Neural progenitor cell (in vitro differentiated cells): ENCODE data around the gene ETV6. TPM values are rescaled to one million over a fixed set of nuclear protein-coding genes. Genes with fewer than 3 reads are reported as not detected.

Experiments
- DNase-seq: peaks from one replicate; pipeline ENCODE4 v3.0.0-alpha.2; 2016; ENCODE audit warnings: low spot score
- H2AFZ ChIP-seq: fragments of 200-600 bp; sonication (generic); replicated peaks from 2 replicates; pipeline ENCODE4 v1.6.1; 2016; ENCODE audit warnings: antibody characterized with exemption
- H3F3A ChIP-seq: fragments of 200-600 bp; sonication (generic); 2 replicates; pipeline ENCODE4 v1.6.1; 2016; ENCODE audit warnings: antibody characterized with exemption, low read depth
- H3K27ac ChIP-seq: fragments of 200-600 bp; sonication (generic); 2 replicates; pipeline ENCODE4 v1.5.1; 2016; ENCODE audit warnings: mild to moderate bottlenecking
- H3K27me3 ChIP-seq: fragments of 200-600 bp; sonication (generic); 2 replicates; pipeline ENCODE4 v1.6.1; 2016; ENCODE audit warnings: mild to moderate bottlenecking, moderate library complexity
- H3K36me3 ChIP-seq: fragments of 200-600 bp; sonication (generic); 2 replicates; pipeline ENCODE4 v1.5.1; 2016
- H3K4me1 ChIP-seq: fragments of 200-600 bp; sonication (generic); 2 replicates; pipeline ENCODE4 v1.6.1; 2016; ENCODE audit warnings: mixed run types
- H3K4me2 ChIP-seq: fragments of 200-600 bp; sonication (generic); 2 replicates; pipeline ENCODE4 v1.6.1; 2016
- H3K4me3 ChIP-seq: fragments of 200-600 bp; sonication (generic); 2 replicates; pipeline ENCODE4 v1.5.1; 2016
- H3K79me2 ChIP-seq: fragments of 200-600 bp; sonication (generic); 2 replicates; pipeline ENCODE4 v1.6.1; 2016; ENCODE audit warnings: low read depth
- H3K9ac ChIP-seq: fragments of 200-600 bp; sonication (generic); 2 replicates; pipeline ENCODE4 v1.6.1; 2016
- H3K9me3 ChIP-seq: fragments of 200-600 bp; sonication (generic); 2 replicates; pipeline ENCODE4 v1.5.1; 2016; ENCODE audit warnings: low read depth
- H4K20me1 ChIP-seq: fragments of 200-600 bp; sonication (generic); 2 replicates; pipeline ENCODE4 v1.6.1; 2016; ENCODE audit warnings: low read depth
- H3K27ac Mint-ChIP-seq: 3 replicates; pipeline ENCODE4 v1.8.0; 2021; ENCODE audit warnings: mixed read lengths
- H3K27me3 Mint-ChIP-seq: 2 replicates; pipeline ENCODE4 v1.8.0; 2022; ENCODE audit warnings: low read depth, mild to moderate bottlenecking, inconsistent platforms, moderate library complexity, mixed read lengths; ENCODE audit not compliant: insufficient read depth
- H3K36me3 Mint-ChIP-seq: 3 replicates; pipeline ENCODE4 v1.8.0; 2021; ENCODE audit warnings: mixed read lengths
- H3K4me1 Mint-ChIP-seq: 3 replicates; pipeline ENCODE4 v1.8.0; 2021; ENCODE audit warnings: mixed read lengths
- H3K4me3 Mint-ChIP-seq: 3 replicates; pipeline ENCODE4 v1.8.0; 2021; ENCODE audit warnings: mild to moderate bottlenecking, moderate library complexity, mixed read lengths
- H3K9me3 Mint-ChIP-seq: 3 replicates; pipeline ENCODE4 v1.8.0; 2020; ENCODE audit warnings: mixed read lengths
- EZH2 ChIP-seq: fragments of 200-600 bp; sonication (generic); IDR thresholded peaks from 2 replicates; pipeline ENCODE4 v1.6.1; 2017; ENCODE audit warnings: antibody characterized with exemption, mild to moderate bottlenecking, moderate library complexity
- EZH2phosphoT487 ChIP-seq: fragments of 200-600 bp; sonication (generic); IDR thresholded peaks from 2 replicates; pipeline ENCODE4 v1.6.1; 2017; ENCODE audit warnings: antibody characterized with exemption
- total RNA-seq: library from RNA; depleted of rRNA; stranded (reverse); fragments of >200 nt; gene quantifications from 2 replicates; pipeline ENCODE4 v1.2.3, GENCODE V29; 2015; ENCODE audit warnings: low replicate concordance
- TF ChIP-seq, protein P1 (sequence below): fragments of 200-600 bp; sonication (generic); IDR thresholded peaks from 2 replicates; pipeline ENCODE4 v1.5.1; 2017; ENCODE audit warnings: antibody characterized with exemption, mild to moderate bottlenecking

The ETV6 gene
- total RNA-seq, 1 donor from 2014 or later, result 6.2 TPM

DNA sequence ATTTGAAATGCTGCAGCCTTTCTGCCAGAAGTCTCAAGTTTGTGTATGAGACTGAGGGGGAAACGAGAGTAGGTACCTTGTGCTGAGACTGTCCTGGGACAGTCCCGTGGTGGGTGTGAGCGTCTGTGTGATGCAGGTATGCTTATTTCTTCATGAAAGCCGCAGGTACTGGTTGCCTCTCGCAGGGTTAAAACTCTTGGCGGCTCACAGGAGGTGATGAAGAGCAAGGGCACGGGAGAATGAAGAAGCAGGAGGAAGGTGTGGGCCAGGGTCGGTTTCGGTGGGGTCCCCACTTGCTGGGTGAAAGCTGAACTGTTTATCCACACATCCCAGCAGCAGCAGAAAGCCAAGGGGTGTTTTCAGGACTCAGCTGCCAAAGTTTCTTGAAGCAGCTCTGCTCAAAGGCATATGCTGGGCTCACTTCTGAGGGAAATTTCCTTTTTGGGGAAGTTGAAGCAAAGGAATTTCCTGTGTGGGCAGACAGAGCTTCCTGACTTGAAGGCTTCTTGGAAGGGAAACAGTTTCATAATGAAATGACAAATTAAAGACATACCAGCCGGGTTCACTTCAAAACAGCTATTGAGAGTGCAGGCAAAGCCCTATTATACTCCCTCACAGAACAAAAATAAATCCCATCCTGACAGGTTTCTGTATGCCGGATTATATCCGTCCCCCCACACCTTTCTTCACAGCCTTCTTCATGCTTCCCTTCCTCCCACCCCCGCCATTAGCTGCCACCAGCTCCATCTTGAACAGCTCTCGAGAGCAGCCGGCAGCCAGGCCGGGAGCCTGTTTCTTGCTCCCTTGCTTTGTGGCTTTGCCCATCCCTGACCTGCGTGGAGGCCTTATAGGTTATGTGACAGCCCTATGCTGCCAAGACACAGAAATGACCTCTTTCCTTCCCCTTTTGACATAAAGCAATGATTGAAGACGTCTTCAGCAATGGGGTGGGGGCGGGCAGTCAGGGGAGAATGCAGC is 116.6 kb downstream of the ETV6 start:
- H3K36me3 Mint-ChIP-seq, result no peaks in the 10 kb centered on the region
- H3K4me3 Mint-ChIP-seq, result no peak overlapping the region
- H3K27me3 Mint-ChIP-seq, result no peaks in the 10 kb centered on the region
- H3K9me3 Mint-ChIP-seq, result no peaks in the 10 kb centered on the region
- Histone ChIP-seq H3K9ac (no peak overlapping the region), H3K27me3 (no peaks in the 10 kb centered on the region), H3K4me1 (peaks cover 9% of the 10 kb centered on the region), H3K4me2 (no peak overlapping the region), H3K79me2 (no peaks in the 10 kb centered on the region), H3K4me3 (no peak overlapping the region), H3K9me3 (no peaks in the 10 kb centered on the region), H2AFZ (no peak overlapping the region), H4K20me1 (no peaks in the 10 kb centered on the region), H3K36me3 (no peaks in the 10 kb centered on the region), H3F3A (no peaks in the 10 kb centered on the region), H3K27ac (no peak overlapping the region)
- H3K27ac Mint-ChIP-seq, result peak overlapping the region; percentile 19
- DNase-seq, result no peak
- peaks cover 25% of the 10 kb centered on the region for H3K4me1 Mint-ChIP-seq
- TF ChIP-seq, protein P1, sequence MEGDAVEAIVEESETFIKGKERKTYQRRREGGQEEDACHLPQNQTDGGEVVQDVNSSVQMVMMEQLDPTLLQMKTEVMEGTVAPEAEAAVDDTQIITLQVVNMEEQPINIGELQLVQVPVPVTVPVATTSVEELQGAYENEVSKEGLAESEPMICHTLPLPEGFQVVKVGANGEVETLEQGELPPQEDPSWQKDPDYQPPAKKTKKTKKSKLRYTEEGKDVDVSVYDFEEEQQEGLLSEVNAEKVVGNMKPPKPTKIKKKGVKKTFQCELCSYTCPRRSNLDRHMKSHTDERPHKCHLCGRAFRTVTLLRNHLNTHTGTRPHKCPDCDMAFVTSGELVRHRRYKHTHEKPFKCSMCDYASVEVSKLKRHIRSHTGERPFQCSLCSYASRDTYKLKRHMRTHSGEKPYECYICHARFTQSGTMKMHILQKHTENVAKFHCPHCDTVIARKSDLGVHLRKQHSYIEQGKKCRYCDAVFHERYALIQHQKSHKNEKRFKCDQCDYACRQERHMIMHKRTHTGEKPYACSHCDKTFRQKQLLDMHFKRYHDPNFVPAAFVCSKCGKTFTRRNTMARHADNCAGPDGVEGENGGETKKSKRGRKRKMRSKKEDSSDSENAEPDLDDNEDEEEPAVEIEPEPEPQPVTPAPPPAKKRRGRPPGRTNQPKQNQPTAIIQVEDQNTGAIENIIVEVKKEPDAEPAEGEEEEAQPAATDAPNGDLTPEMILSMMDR, result no peak
- no peak for TF ChIP-seq EZH2
- no peak for TF ChIP-seq EZH2phosphoT487

DNA sequence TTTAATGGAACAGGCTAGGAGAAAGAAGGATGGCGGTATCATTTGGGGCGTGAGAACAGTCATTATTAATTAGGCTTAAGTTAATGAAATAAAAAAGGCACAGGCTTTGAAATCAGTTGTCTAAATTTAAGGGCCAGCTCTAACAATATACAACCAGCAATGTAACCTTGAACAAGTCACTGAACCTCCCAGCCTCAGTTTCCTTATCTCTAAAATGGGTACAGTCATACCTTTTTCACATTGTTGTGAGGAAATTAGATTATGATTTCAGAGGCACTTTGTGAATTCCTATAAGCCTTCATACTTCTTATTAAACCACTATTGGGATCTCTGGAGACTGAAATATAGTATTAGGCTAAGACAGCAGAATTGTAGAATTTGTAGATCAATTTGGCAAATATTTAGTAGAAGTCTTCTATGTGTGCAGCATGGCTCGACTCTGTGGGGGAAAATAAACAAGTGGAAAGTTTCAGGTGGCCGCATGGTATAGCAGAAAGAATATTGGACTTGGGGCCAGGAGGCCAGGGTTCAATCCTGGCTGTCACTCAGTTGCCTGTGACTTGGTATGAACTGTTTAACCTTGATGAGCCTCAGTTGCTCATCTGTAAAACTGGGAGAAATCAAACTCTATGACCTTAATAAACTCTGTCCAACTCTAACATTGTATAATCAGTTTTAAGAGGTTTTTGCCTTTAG is 117.7 kb downstream of the ETV6 start:
- Mint-ChIP-seq H3K4me3 (no peak overlapping the region), H3K27me3 (no peaks in the 10 kb centered on the region)

DNA sequence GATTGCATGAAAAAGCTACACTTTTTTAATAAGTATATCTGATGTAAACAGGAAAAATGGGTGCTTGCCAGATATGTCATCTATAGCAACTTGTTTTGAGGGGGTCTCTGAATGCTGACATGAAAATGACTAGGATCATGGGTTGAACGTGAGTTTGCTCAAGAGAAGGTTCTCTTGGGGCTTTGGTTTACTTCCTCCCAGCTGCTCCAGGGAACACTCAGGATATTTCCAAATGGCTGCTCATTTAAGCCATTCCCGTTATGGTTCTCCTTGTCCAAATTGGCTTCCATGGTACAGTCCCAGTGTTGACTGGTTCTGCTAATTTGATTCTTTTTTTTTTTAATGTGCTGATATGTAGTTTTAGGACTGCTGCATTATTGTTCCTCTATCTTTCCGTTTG is 118.3 kb downstream of the ETV6 start:
- H3K27ac ChIP-seq, result no peak overlapping the region
- H3K4me2 ChIP-seq, result no peak overlapping the region
- no peak overlapping the region for H3K27ac Mint-ChIP-seq
- H3K4me3 ChIP-seq, result no peak overlapping the region
- H3F3A ChIP-seq, result no peaks in the 10 kb centered on the region
- H3K9me3 ChIP-seq, result no peaks in the 10 kb centered on the region
- no peaks in the 10 kb centered on the region for H3K36me3 ChIP-seq
- peaks cover 9% of the 10 kb centered on the region for H3K4me1 ChIP-seq
- no peaks in the 10 kb centered on the region for H3K27me3 Mint-ChIP-seq
- no peaks in the 10 kb centered on the region for H4K20me1 ChIP-seq
- H3K27me3 ChIP-seq, result no peaks in the 10 kb centered on the region
- DNase-seq, result no peak
- no peak overlapping the region for H3K9ac ChIP-seq
- H3K4me1 Mint-ChIP-seq, result peaks cover 29% of the 10 kb centered on the region
- no peaks in the 10 kb centered on the region for H3K9me3 Mint-ChIP-seq
- H3K36me3 Mint-ChIP-seq, result peaks cover 2% of the 10 kb centered on the region
- H2AFZ ChIP-seq, result no peak overlapping the region
- TF ChIP-seq EZH2phosphoT487 (no peak), EZH2 (no peak)
- TF ChIP-seq, protein P1, result no peak
- H3K4me3 Mint-ChIP-seq, result no peak overlapping the region
- no peaks in the 10 kb centered on the region for H3K79me2 ChIP-seq

More for the DNA sequence above, 117.7 kb downstream of the ETV6 start:
- Histone ChIP-seq H2AFZ (no peak overlapping the region), H3K27me3 (no peaks in the 10 kb centered on the region), H3K4me1 (peaks cover 9% of the 10 kb centered on the region), H3K9ac (no peak overlapping the region), H3K79me2 (no peaks in the 10 kb centered on the region), H3K4me2 (no peak overlapping the region), H3K27ac (no peak overlapping the region), H3K36me3 (no peaks in the 10 kb centered on the region), H3K9me3 (no peaks in the 10 kb centered on the region), H3K4me3 (no peak overlapping the region), H4K20me1 (no peaks in the 10 kb centered on the region), H3F3A (no peaks in the 10 kb centered on the region)
- H3K4me1 Mint-ChIP-seq, result peaks cover 29% of the 10 kb centered on the region
- DNase-seq, result no peak
- H3K27ac Mint-ChIP-seq, result no peak overlapping the region
- no peaks in the 10 kb centered on the region for H3K9me3 Mint-ChIP-seq
- peaks cover 2% of the 10 kb centered on the region for H3K36me3 Mint-ChIP-seq
- TF ChIP-seq EZH2phosphoT487 (no peak), EZH2 (no peak)
- TF ChIP-seq, protein P1, result no peak
